ENCODE data around the gene DAAM2.

DNA sequence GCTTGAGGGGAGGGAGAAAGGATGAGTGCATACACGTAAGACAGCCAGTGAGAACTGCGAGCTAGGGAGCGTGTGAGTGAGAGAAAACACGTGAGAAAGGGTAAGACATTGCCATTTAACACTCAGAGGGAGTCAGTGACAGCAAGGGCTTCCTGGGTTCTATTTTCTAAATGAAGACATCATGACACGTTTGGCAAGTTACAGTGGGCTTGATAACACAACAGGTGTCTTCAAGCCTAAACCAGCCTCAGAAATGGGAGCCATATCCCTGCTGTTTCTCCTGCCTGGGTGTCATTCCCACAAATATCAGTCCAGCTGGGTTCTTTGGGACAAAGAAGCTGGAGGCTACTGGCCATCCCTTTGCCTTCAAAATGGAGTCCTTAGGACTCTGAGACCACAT is 159.0 kb downstream of the DAAM2 start:
- TF ChIP-seq EZH2 (IDR thresholded peaks at IDR 0.05; ENCODE audit: insufficient read depth, poor library complexity, severe bottlenecking) (no peak), EZH2phosphoT487 (IDR thresholded peaks at IDR 0.05; ENCODE audit: insufficient read depth, low read depth) (no peak)

All from GM23248 (cell line).